AG20443 (cell line): ENCODE measurements around the gene RAB29.

Source experiments
- DNase-seq: peaks from one replicate; pipeline ENCODE4 v3.0.0; 2012; ENCODE audit warnings: low spot score, mixed read lengths

The RAB29 gene

GRCh38 chr1:205763980-205764379 is 11.3 kb downstream of the RAB29 start:
- DNase-seq: no peak

- no peak for DNase-seq
Observed at GRCh38 chr1:205760606-205761005, 14.7 kb downstream of the RAB29 start.

- DNase-seq: no peak
Observed at GRCh38 chr1:205756552-205756951, 18.7 kb downstream of the RAB29 start.

GRCh38 chr1:205754857-205755256 is 20.4 kb downstream of the RAB29 start:
- DNase-seq: no peak

GRCh38 chr1:205751036-205751651 is 24.1 kb downstream of the RAB29 start:
- peak; percentile 10 for DNase-seq

GRCh38 chr1:205750138-205751035 is 24.9 kb downstream of the RAB29 start, which contains the start of gene NUCKS1:
NUCKS1 (minus strand) TSS chr1:205750182; CDS start chr1:205749973, 209 bp downstream.
- peak; percentile 92 for DNase-seq

GRCh38 chr1:205749234-205750137 is 25.8 kb downstream of the RAB29 start:
- peak; percentile 96 for DNase-seq

GRCh38 chr1:205748403-205749233 is 26.7 kb downstream of the RAB29 start:
- peak; percentile 45 for DNase-seq

GRCh38 chr1:205746757-205747412 is 28.4 kb downstream of the RAB29 start:
- DNase-seq: no peak

- DNase-seq: no peak
Observed at GRCh38 chr1:205744403-205744802, 30.9 kb downstream of the RAB29 start.

GRCh38 chr1:205743977-205744376 is 31.3 kb downstream of the RAB29 start:
- DNase-seq: no peak

GRCh38 chr1:205741681-205742080 is 33.6 kb downstream of the RAB29 start:
- DNase-seq: no peak

GRCh38 chr1:205739348-205740160 is 35.7 kb downstream of the RAB29 start:
- no peak for DNase-seq

GRCh38 chr1:205735218-205735617 is 40.1 kb downstream of the RAB29 start:
- no peak for DNase-seq

GRCh38 chr1:205733438-205734175 is 41.7 kb downstream of the RAB29 start:
- DNase-seq: no peak

- no peak for DNase-seq
Observed at GRCh38 chr1:205729945-205730610, 45.2 kb downstream of the RAB29 start.

- no peak for DNase-seq
Observed at GRCh38 chr1:205726619-205727125, 48.6 kb downstream of the RAB29 start.

- no peak for DNase-seq
Observed at GRCh38 chr1:205725514-205725913, 49.8 kb downstream of the RAB29 start.
